ENCODE data around the gene WDTC1. TPM values are rescaled to one million over a fixed set of nuclear protein-coding genes. Genes with fewer than 3 reads are reported as not detected.
A peak's percentile ranks its signal among the peaks of the same experiment; 100 is the strongest.

WDTC1 gene
- total and polyA plus RNA-seq, 2 of the 13 experiments (the other 11 are each of a cell fraction or from before 2014, with no cell fraction given): 5.5 TPM

- TF ChIP-seq ARNT2 (CRISPR knock-in tag; IDR thresholded peaks at IDR 0.05; ENCODE audit: low read depth) (no peak), ZGPAT (CRISPR knock-in tag; IDR thresholded peaks at IDR 0.05) (0 out of 2 replicates have a peak, but pooled peaks have one; percentile 43), NR2C2 (CRISPR knock-in tag; IDR thresholded peaks at IDR 0.05; ENCODE audit: borderline replicate concordance) (peak; percentile 90), ZFP91 (CRISPR knock-in tag; IDR thresholded peaks at IDR 0.05; ENCODE audit: borderline replicate concordance) (peak; percentile 70; the same call in 1 of the 2 replicates), ZNF501 (CRISPR knock-in tag; IDR thresholded peaks at IDR 0.05) (0 out of 2 replicates have a peak, but pooled peaks have one; percentile 32), MYNN (CRISPR knock-in tag; IDR thresholded peaks at IDR 0.05; ENCODE audit: low read depth) (no peak; the same call in 1 of the 2 replicates), ZMYM3 (CRISPR knock-in tag; IDR thresholded peaks at IDR 0.05) (peak; percentile 48; the same call in 1 of the 2 replicates), MED1 (CRISPR knock-in tag; IDR thresholded peaks at IDR 0.05) (no peak), HMGXB4 (CRISPR knock-in tag; IDR thresholded peaks at IDR 0.05; ENCODE audit: borderline replicate concordance in 1 of 2, low read depth in 1 of 2) (peak; percentile 37 to 61; a peak in 1 of 4 replicates), NR2F2 (IDR thresholded peaks at IDR 0.05; ENCODE audit: borderline replicate concordance, low read depth) (peak; percentile 34; the same call in 1 of the 2 replicates), IKZF4 (CRISPR knock-in tag; IDR thresholded peaks at IDR 0.05; ENCODE audit: borderline replicate concordance, low read depth, not compliant biosample characterization) (no peak), ZSCAN31 (CRISPR knock-in tag; IDR thresholded peaks at IDR 0.05; ENCODE audit: low read depth) (0 out of 2 replicates have a peak, but pooled peaks have one; percentile 49), MAZ (IDR thresholded peaks at IDR 0.05; ENCODE audit: borderline replicate concordance, low read depth, low read length) (peak; percentile 50; the same call in 1 of the 2 replicates), MAZ (CRISPR knock-in tag; IDR thresholded peaks at IDR 0.05; ENCODE audit: low read depth) (peak; percentile 71), HMGA1 (CRISPR knock-in tag; conservative IDR thresholded peaks at IDR 0.05) (no peak), ZNF691 (CRISPR knock-in tag; IDR thresholded peaks at IDR 0.05; ENCODE audit: borderline replicate concordance, low read depth) (no peak), ZNF770 (CRISPR knock-in tag; IDR thresholded peaks at IDR 0.05) (peak; percentile 30; the same call in 1 of the 2 replicates), HNRNPL (IDR thresholded peaks at IDR 0.05; ENCODE audit: low read depth, low read length) (0 out of 2 replicates have a peak, but pooled peaks have one; percentile 1)
Measured at GRCh38 chr1:27348861-27349783, 114.7 kb downstream of the WDTC1 start (continued).
